Effector memory CD4-positive, alpha-beta T cell (primary cell): ENCODE data around the gene UBXN7.
"Not testable (repeated sequence)": the region's sequence is repeated elsewhere in the genome, so short reads cannot be mapped to it uniquely, and the experiment has no call there.

Source experiments
- DNase-seq, 3 donors: peaks; one replicate each; pipeline ENCODE4 v3.0.0-alpha.2; 2020
- H3K27ac ChIP-seq: 2 replicates; pipeline ENCODE4 v1.7.0; 2013; ENCODE audit warnings: mild to moderate bottlenecking, low read length, moderate library complexity; ENCODE audit not compliant: insufficient read depth, poor library complexity, severe bottlenecking
- H3K27me3 ChIP-seq: replicated peaks from 2 replicates; pipeline ENCODE4 v1.7.0; 2013; ENCODE audit warnings: mild to moderate bottlenecking, low read length; ENCODE audit not compliant: insufficient read depth, control insufficient read depth, poor library complexity, severe bottlenecking
- H3K36me3 ChIP-seq: 2 replicates; pipeline ENCODE4 v1.7.0; 2013; ENCODE audit warnings: mild to moderate bottlenecking, low read length, moderate library complexity; ENCODE audit not compliant: control insufficient read depth, insufficient read depth
- H3K4me1 ChIP-seq: 2 replicates; pipeline ENCODE4 v1.7.0; 2013; ENCODE audit warnings: low read length, mild to moderate bottlenecking; ENCODE audit not compliant: control insufficient read depth, insufficient read depth, poor library complexity, severe bottlenecking
- H3K4me3 ChIP-seq: 2 replicates; pipeline ENCODE4 v1.7.0; 2013; ENCODE audit warnings: low read length, low read depth, mild to moderate bottlenecking; ENCODE audit not compliant: insufficient read depth, poor library complexity, severe bottlenecking
- H3K9me3 ChIP-seq: 2 replicates; pipeline ENCODE4 v1.7.0; 2013; ENCODE audit warnings: mild to moderate bottlenecking, low read length, moderate library complexity; ENCODE audit not compliant: control insufficient read depth

UBXN7 gene

GRCh38 chr3:196421668-196422067 lies 10.6 kb downstream of the UBXN7 start:
- not testable (repeated sequence) for H3K27ac ChIP-seq, H3K36me3 ChIP-seq, H3K27me3 ChIP-seq, H3K4me1 ChIP-seq, H3K9me3 ChIP-seq, DNase-seq, H3K4me3 ChIP-seq

DNA sequence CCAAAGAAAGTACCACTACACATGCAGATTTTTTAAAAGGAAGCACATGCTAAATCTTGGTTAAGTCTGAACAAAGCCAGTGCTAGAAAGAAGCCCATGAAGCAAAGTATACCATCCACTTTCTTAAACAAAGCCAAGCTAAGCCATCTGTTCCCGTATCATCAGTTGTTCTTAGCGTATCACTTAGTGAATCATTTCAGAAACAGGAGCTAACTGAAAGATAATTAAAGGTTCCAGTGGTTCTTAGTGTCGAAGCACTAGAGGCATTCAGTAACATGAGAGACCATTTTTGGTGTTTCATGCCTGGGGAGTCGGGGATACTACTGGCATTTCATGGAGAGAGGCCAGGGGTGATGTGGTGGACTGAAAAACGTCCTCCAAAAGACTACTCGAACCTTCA lies 12.8 kb downstream of the UBXN7 start:
- DNase-seq = no peak
- Histone ChIP-seq H3K4me1 (no peaks in the 10 kb centered on the region), H3K9me3 (no peaks in the 10 kb centered on the region), H3K27ac (no peak overlapping the region), H3K27me3 (no peaks in the 10 kb centered on the region), H3K36me3 (no peaks in the 10 kb centered on the region), H3K4me3 (no peak overlapping the region)

- Histone ChIP-seq H3K4me3 (no peak overlapping the region), H3K27ac (no peak overlapping the region), H3K4me1 (no peaks in the 10 kb centered on the region), H3K9me3 (no peaks in the 10 kb centered on the region), H3K36me3 (no peaks in the 10 kb centered on the region), H3K27me3 (no peaks in the 10 kb centered on the region)
- DNase-seq = no peak
These were observed 13.6 kb downstream of the UBXN7 start for GRCh38 chr3:196418601-196419000.

DNA sequence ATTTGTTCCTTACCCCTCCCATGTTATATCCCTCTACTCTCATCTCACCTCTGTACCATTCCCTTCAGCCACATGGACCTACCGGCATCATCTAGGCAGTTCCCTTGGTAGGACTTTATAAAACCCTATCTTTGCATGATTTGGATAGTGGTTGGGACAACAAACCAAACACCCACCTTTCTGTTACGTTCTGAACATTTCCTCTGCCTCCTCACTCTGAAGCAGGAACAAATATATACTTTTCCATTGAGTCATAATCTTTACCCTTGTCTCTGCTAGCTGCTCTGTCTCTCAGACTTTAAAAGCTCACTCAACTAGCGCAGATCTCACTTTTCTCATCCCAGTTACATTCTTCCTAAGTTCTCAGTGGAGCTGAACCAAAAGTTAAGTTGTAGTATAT lies 17.8 kb downstream of the UBXN7 start:
- H3K4me3 ChIP-seq = no peak overlapping the region
- H3K27me3 ChIP-seq = no peaks in the 10 kb centered on the region
- no peaks in the 10 kb centered on the region for H3K9me3 ChIP-seq
- no peak for DNase-seq
- H3K27ac ChIP-seq = no peak overlapping the region
- H3K4me1 ChIP-seq = no peaks in the 10 kb centered on the region
- no peaks in the 10 kb centered on the region for H3K36me3 ChIP-seq

DNA sequence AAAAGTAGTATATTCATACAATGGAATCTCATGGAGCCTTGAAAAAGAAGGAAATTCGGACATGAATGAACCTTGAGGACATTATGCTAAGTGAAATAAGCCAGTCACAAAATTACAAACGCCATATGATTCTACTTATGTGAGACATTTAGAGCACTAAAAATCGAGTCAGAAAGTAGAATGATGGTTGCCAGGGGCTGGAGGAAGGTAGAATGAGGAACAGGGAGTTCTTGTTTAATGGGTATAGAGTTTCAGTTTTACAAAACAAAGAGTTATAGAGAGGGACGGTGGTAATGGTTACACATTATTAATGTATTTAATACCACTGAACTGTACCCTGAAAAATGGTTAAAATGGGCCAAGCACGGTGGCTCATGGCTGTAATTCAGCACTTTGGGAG lies 19.5 kb downstream of the UBXN7 start:
- H3K27ac ChIP-seq = no peak overlapping the region
- no peaks in the 10 kb centered on the region for H3K4me1 ChIP-seq
- no peak overlapping the region for H3K4me3 ChIP-seq
- H3K9me3 ChIP-seq = no peaks in the 10 kb centered on the region
- H3K36me3 ChIP-seq = no peaks in the 10 kb centered on the region
- no peaks in the 10 kb centered on the region for H3K27me3 ChIP-seq
- DNase-seq = no peak

DNA sequence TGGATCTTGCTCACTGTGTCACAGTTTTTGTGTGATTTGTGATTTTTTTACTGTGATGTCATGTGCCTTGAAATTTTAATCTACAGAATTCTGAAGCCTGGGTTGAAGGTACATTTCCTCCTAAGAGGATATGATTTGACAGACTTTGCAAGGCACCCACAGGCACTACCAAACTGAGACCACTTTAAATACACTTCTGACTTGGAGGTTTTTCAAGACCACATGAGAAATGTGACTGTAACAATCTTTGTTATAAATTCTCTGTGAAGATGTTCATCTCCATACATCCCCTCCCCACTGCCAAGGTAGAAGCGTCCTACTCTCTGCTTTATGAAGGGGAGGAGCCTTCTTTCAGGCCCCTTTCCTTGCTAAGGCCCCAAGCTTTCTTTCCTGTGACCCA lies 22.8 kb downstream of the UBXN7 start:
- no peak for DNase-seq
- H3K36me3 ChIP-seq = peaks cover 7% of the 10 kb centered on the region
- H3K4me1 ChIP-seq = no peaks in the 10 kb centered on the region
- H3K9me3 ChIP-seq = no peaks in the 10 kb centered on the region
- H3K27me3 ChIP-seq = no peaks in the 10 kb centered on the region
- H3K4me3 ChIP-seq = no peak overlapping the region
- no peak overlapping the region for H3K27ac ChIP-seq

DNA sequence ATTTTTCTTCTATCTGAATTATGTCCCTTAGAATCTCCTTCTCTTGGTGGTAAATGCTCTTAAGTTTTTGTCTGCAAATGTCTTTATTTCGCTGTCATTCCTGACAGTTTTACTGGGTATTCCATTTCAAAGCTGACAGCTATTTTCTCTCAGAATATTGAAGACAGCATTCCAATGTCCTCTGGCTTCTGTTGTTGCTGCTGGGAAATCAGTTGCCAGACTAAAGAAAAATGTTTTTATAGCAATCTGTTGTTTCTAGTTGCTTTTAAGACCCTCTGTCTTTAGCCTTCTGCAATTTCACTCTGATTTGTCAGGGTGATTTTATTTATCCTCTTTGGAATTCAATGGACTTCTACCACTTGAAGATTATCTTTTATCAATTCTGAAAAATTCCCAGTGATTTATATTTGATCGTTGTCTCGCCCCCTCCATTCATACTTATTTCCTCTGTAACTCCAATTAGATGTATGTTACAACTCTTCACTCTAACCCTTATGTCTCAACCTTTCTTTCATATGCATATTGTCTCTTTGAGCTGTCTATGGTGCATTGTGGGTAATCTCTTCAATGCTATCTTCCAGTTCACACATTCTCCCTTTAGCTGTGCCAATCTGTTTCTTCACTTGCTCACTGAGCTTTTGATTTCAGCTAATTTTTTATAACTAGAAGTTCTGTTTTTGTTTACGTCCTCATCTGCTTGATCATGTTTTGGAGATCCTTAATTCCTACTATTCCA lies 23.5 kb downstream of the UBXN7 start:
- H3K4me3 ChIP-seq = no peak overlapping the region
- no peaks in the 10 kb centered on the region for H3K27me3 ChIP-seq
- H3K27ac ChIP-seq = no peak overlapping the region
- H3K36me3 ChIP-seq = peaks cover 7% of the 10 kb centered on the region
- no peak for DNase-seq
- H3K9me3 ChIP-seq = no peaks in the 10 kb centered on the region
- H3K4me1 ChIP-seq = no peaks in the 10 kb centered on the region

GRCh38 chr3:196406811-196407470 lies 25.3 kb downstream of the UBXN7 start:
- H3K4me3 ChIP-seq = no peak overlapping the region
- H3K27me3 ChIP-seq = no peaks in the 10 kb centered on the region
- no peak for DNase-seq
- no peaks in the 10 kb centered on the region for H3K4me1 ChIP-seq
- no peaks in the 10 kb centered on the region for H3K9me3 ChIP-seq
- H3K36me3 ChIP-seq = peaks cover 7% of the 10 kb centered on the region
- H3K27ac ChIP-seq = no peak overlapping the region

DNA sequence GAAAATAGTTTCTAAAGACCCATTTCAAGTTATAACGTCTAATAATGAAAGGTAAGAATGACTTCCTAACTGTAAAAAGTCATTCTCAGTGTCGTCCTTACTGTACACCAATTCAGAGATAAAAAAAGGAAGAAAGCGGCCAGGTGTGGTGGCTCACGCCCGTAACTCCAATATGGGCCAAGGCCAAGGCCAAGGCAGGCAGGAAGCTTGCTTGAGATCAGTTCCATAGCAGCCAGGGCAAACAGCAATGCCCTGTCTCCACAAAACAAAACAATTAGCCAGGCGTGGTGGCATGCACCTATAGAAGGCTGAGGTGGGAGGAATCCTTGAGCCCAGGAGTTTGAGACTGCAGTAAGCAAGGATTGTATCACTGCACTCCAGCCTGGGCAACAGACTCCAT lies 31.9 kb downstream of the UBXN7 start:
- H3K36me3 ChIP-seq = peaks cover 38% of the 10 kb centered on the region
- H3K4me1 ChIP-seq = no peaks in the 10 kb centered on the region
- no peak overlapping the region for H3K4me3 ChIP-seq
- no peaks in the 10 kb centered on the region for H3K9me3 ChIP-seq
- H3K27me3 ChIP-seq = no peaks in the 10 kb centered on the region
- no peak for DNase-seq
- no peak overlapping the region for H3K27ac ChIP-seq

DNA sequence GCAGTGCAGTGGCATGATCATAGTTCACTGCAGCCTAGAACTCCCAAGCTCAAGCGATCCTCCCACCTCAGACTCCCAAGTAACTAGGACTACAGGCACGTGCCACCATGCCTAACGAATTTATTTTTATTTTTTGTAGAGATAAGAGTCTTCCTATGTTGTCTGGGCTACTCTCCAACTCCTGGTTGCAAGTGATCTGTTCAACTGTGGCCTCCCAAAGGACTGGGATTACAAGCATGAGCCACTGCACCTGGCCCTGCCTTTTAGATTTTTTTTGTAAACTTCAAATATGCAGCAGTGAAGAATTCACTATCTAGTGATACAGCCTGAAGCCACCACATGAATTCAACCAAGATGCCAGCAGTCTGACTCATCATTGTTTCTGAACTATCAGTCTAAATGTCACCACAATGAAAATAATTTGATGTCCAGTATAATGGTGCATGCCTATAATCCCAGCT lies 32.7 kb downstream of the UBXN7 start:
- no peaks in the 10 kb centered on the region for H3K4me1 ChIP-seq
- no peaks in the 10 kb centered on the region for H3K9me3 ChIP-seq
- H3K36me3 ChIP-seq = peaks cover 32% of the 10 kb centered on the region
- no peaks in the 10 kb centered on the region for H3K27me3 ChIP-seq
- H3K4me3 ChIP-seq = no peak overlapping the region
- H3K27ac ChIP-seq = no peak overlapping the region
- DNase-seq = no peak
